H1 (cell line): Measurements from ENCODE around the gene KIAA0586. TPM values are rescaled to one million over a fixed set of nuclear protein-coding genes. Genes with fewer than 3 reads are reported as not detected.

Source experiments
- CTCF ChIA-PET: fragments of 300-600 bp; sonication (Branson Sonifier 250); formaldehyde crosslinking; loops from one replicate; lab custom pipeline; 2021; ENCODE audit not compliant: partially characterized antibody; lab: Charles Lee
- POLR2A ChIA-PET: fragments of 300-600 bp; sonication (Branson Sonifier 250); formaldehyde crosslinking; loops from one replicate; lab custom pipeline; 2021; ENCODE audit warnings: inconsistent platforms; ENCODE audit not compliant: partially characterized antibody; lab: Charles Lee
- DNase-seq, 2 experiments: peaks; one replicate each; pipeline versions ENCODE4 v3.0.0 to v3.0.0-alpha.2; 2010 to 2022; ENCODE audit warnings: low spot score in 2 of 2, low read depth in 1 of 2, mixed read lengths in 1 of 2
- FAIRE-seq: peaks from 2 replicates; lab custom pipeline; 2011; peaks lifted over from hg19 to GRCh38; lab: Jason Lieb, UNC
- H2AFZ ChIP-seq: 2 replicates; pipeline ENCODE4 v1.8.1; 2012; ENCODE audit warnings: low read length, inconsistent platforms
- H2AK5ac ChIP-seq: 2 replicates; pipeline ENCODE4 v1.6.1; 2013; ENCODE audit warnings: low read depth, low read length
- H2BK120ac ChIP-seq: replicated peaks from 2 replicates; pipeline ENCODE3; 2013; ENCODE audit warnings: low read depth, low read length, inconsistent platforms
- H2BK12ac ChIP-seq: 2 replicates; pipeline ENCODE4 v1.6.1; 2013; ENCODE audit warnings: low read depth, low read length
- H2BK15ac ChIP-seq: 2 replicates; pipeline ENCODE4 v1.6.1; 2013; ENCODE audit warnings: low read length
- H2BK20ac ChIP-seq: 2 replicates; pipeline ENCODE4 v1.6.1; 2013; ENCODE audit warnings: low read length
- H2BK5ac ChIP-seq: 2 replicates; pipeline ENCODE4 v1.6.1; 2013; ENCODE audit warnings: low read depth, low read length
- H3K14ac ChIP-seq: 2 replicates; pipeline ENCODE4 v1.6.1; 2013; ENCODE audit warnings: inconsistent platforms; ENCODE audit not compliant: insufficient read length
- H3K18ac ChIP-seq: 2 replicates; pipeline ENCODE4 v1.6.1; 2013; ENCODE audit warnings: low read length; ENCODE audit errors: extremely low read depth
- H3K23ac ChIP-seq: 2 replicates; pipeline ENCODE4 v1.6.1; 2013; ENCODE audit warnings: inconsistent platforms; ENCODE audit not compliant: insufficient read length
- H3K23me2 ChIP-seq: 2 replicates; pipeline ENCODE4 v1.6.1; 2013; ENCODE audit warnings: low read depth, low read length
- H3K27ac ChIP-seq: 2 replicates; pipeline ENCODE4 v1.6.1; 2011; ENCODE audit warnings: low read depth, low read length, inconsistent platforms
- H3K27me3 ChIP-seq, 4 experiments: replicated peaks in 1 of 4; 1 replicate in 1 of 4; 2 replicates in 3 of 4; pipeline versions ENCODE4 v1.6.1 to v1.8.1; 2011 to 2013; ENCODE audit warnings: low read length in 3 of 4, mild to moderate bottlenecking in 3 of 4, inconsistent platforms in 2 of 4, mixed read lengths in 2 of 4, moderate library complexity in 1 of 4; ENCODE audit not compliant: control insufficient read depth in 3 of 4, insufficient read depth in 3 of 4; ENCODE audit errors: extremely low read depth in 1 of 4
- H3K36me3 ChIP-seq, 4 experiments: 2 replicates each; pipeline versions ENCODE4 v1.6.1 to v1.8.1; 2011 to 2013; ENCODE audit warnings: mild to moderate bottlenecking in 4 of 4, low read length in 3 of 4, moderate library complexity in 2 of 4, control low read depth in 1 of 4, inconsistent platforms in 1 of 4; ENCODE audit not compliant: insufficient read depth in 4 of 4, control insufficient read depth in 2 of 4
- H3K4ac ChIP-seq: replicated peaks from 2 replicates; pipeline ENCODE3; 2013; ENCODE audit warnings: low read length, low read depth, mixed read lengths, inconsistent platforms; ENCODE audit not compliant: insufficient read length
- H3K4me1 ChIP-seq, 4 experiments: replicated peaks in 1 of 4; 1 replicate in 1 of 4; 2 replicates in 3 of 4; pipeline versions ENCODE4 v1.6.1 to v1.8.1; 2011 to 2013; ENCODE audit warnings: low read length in 3 of 4, inconsistent platforms in 2 of 4, mixed read lengths in 1 of 4; ENCODE audit not compliant: insufficient read depth in 4 of 4, control insufficient read depth in 3 of 4
- H3K4me2 ChIP-seq, 2 experiments: 2 replicates each; pipeline versions ENCODE4 v1.6.1 to v1.8.1; 2011 to 2013; ENCODE audit warnings: low read depth in 2 of 2, low read length in 2 of 2, control low read depth in 1 of 2, inconsistent platforms in 1 of 2, mild to moderate bottlenecking in 1 of 2; ENCODE audit not compliant: insufficient read depth in 1 of 2
- H3K4me3 ChIP-seq, 4 experiments: fragments of 200-600, 300-600 bp in 1 of 4; sonication (generic), shearing (Covaris generic), sonication (Bioruptor Twin) in 1 of 4; 2 replicates each; pipeline versions ENCODE4 v1.5.1 to v1.8.1; 2011 to 2016; ENCODE audit warnings: low read length in 4 of 4, low read depth in 3 of 4, control low read depth in 2 of 4, inconsistent platforms in 2 of 4, mild to moderate bottlenecking in 2 of 4, mixed read lengths in 1 of 4, moderate library complexity in 1 of 4; ENCODE audit not compliant: insufficient read depth in 2 of 4; ENCODE audit errors: extremely low read depth in 1 of 4
- H3K56ac ChIP-seq: replicated peaks from 2 replicates; pipeline ENCODE3; 2013; ENCODE audit warnings: low read depth, mild to moderate bottlenecking, mixed read lengths, low read length, inconsistent platforms; ENCODE audit not compliant: insufficient read length
- H3K79me1 ChIP-seq: 2 replicates; pipeline ENCODE4 v1.6.1; 2013; ENCODE audit warnings: low read depth, low read length, control low read depth
- H3K79me2 ChIP-seq, 2 experiments: 2 replicates each; pipeline versions ENCODE4 v1.6.1 to v1.8.1; 2012 to 2013; ENCODE audit warnings: low read length in 2 of 2, mild to moderate bottlenecking in 2 of 2, inconsistent platforms in 1 of 2; ENCODE audit not compliant: insufficient read depth in 2 of 2, control insufficient read depth in 1 of 2
- H3K9ac ChIP-seq, 4 experiments: replicated peaks in 1 of 4; 1 replicate in 1 of 4; 2 replicates in 3 of 4; pipeline versions ENCODE4 v1.6.1 to v1.8.1; 2011 to 2013; ENCODE audit warnings: low read depth in 3 of 4, low read length in 3 of 4, control low read depth in 2 of 4, mild to moderate bottlenecking in 2 of 4, moderate library complexity in 2 of 4, inconsistent platforms in 1 of 4; ENCODE audit errors: extremely low read depth in 1 of 4
- H3K9me3 ChIP-seq, 2 experiments: 2 replicates each; pipeline versions ENCODE4 v1.6.1 to v1.8.1; 2012 to 2013; ENCODE audit warnings: mild to moderate bottlenecking in 2 of 2, moderate library complexity in 2 of 2, control low read depth in 1 of 2, inconsistent platforms in 1 of 2, low read depth in 1 of 2, low read length in 1 of 2, mixed read lengths in 1 of 2; ENCODE audit not compliant: insufficient read depth in 2 of 2
- H4K20me1 ChIP-seq, 2 experiments: replicated peaks in 1 of 2; 2 replicates each; pipeline versions ENCODE3 to v1.8.1; 2011 to 2013; ENCODE audit warnings: inconsistent platforms in 2 of 2, low read length in 2 of 2, mild to moderate bottlenecking in 1 of 2; ENCODE audit not compliant: insufficient read depth in 2 of 2, control insufficient read depth in 1 of 2
- H4K5ac ChIP-seq: 2 replicates; pipeline ENCODE4 v1.6.1; 2013; ENCODE audit warnings: low read length, low read depth, mixed read lengths, inconsistent platforms; ENCODE audit not compliant: insufficient read length
- H4K8ac ChIP-seq: 2 replicates; pipeline ENCODE4 v1.8.0; 2013; ENCODE audit warnings: mild to moderate bottlenecking, moderate library complexity, low read length, inconsistent platforms; ENCODE audit not compliant: insufficient read depth; ENCODE audit errors: extremely low read depth
- H4K91ac ChIP-seq: replicated peaks from 2 replicates; pipeline ENCODE3; 2013; ENCODE audit warnings: low read length, mixed read lengths, inconsistent platforms; ENCODE audit not compliant: insufficient read length
- CBX5 ChIP-seq: fragments of 300-800, 300-1000 bp; sonication (generic); IDR thresholded peaks from 2 replicates; pipeline ENCODE4 v1.7.1; 2016; ENCODE audit warnings: antibody characterized with exemption, low read length, low read depth
- CHD1 ChIP-seq: IDR thresholded peaks from 2 replicates; pipeline ENCODE4 v1.6.1; 2012; ENCODE audit warnings: low read depth, low read length, improper control_type of control experiment
- RNF2 ChIP-seq: fragments of 200-900, 300-1000 bp; sonication (generic); IDR thresholded peaks from 2 replicates; pipeline ENCODE4 v1.7.1; 2016; ENCODE audit warnings: borderline replicate concordance, low read depth, mild to moderate bottlenecking, antibody characterized with exemption, low read length; ENCODE audit not compliant: poor library complexity, severe bottlenecking; ENCODE audit errors: missing control alignments
- SP2 ChIP-seq: IDR thresholded peaks from 2 replicates; pipeline ENCODE4 v1.6.1; 2012; ENCODE audit warnings: mild to moderate bottlenecking, low read length, inconsistent platforms
- SUZ12 ChIP-seq: fragments of 200-600 bp; sonication (generic); IDR thresholded peaks from 2 replicates; pipeline ENCODE4 v1.6.1; 2012; ENCODE audit warnings: mild to moderate bottlenecking, inconsistent platforms, low read length, moderate library complexity, mixed read lengths
- WGBS, 2 experiments: shearing (Covaris generic) in 1 of 2; methylation state at CpG; one replicate each; pipeline versions ENCODE4 v1.1.6 to v1.1.7; 2013 to 2015; ENCODE audit warnings: low lambda C conversion rate in 2 of 2, mixed read lengths in 2 of 2, inconsistent platforms in 1 of 2, low coverage in 1 of 2, missing lambda C conversion rate in 1 of 2; ENCODE audit not compliant: insufficient replicate concordance in 2 of 2, insufficient coverage in 1 of 2, insufficient read length in 1 of 2; ENCODE audit errors: extremely low coverage in 1 of 2, missing lambda C conversion rate in 1 of 2; 5-methylcytosine and 5-hydroxymethylcytosine counted together
- polyA plus RNA-seq, 7 experiments: library from polyadenylated mRNA; depleted of rRNA in 3 of 7; stranded (reverse) in 5 of 7; unstranded in 2 of 7; fragments of >200 nt in 5 of 7; fragments of 200-250 nt in 2 of 7; gene quantifications; 1 replicate in 5 of 7; 2 replicates in 1 of 7; 4 replicates in 1 of 7; pipeline versions ENCODE4 v1.2.1 to v1.2.3, GENCODE V29; 2011 to 2013; ENCODE audit warnings: missing spikeins in 2 of 7, mixed read lengths in 2 of 7
- total RNA-seq: library from RNA; stranded (reverse); fragmentation: NEBNext Ultra II Directional; extraction: Animal tissue kit (Norgen Biotek cat#: 25700); gene quantifications from 2 replicates; pipeline ENCODE4 v1.2.1, GENCODE V29; 2021

KIAA0586 gene
- total and polyA plus RNA-seq, 2 of the 8 experiments (the other 6 are each of a cell fraction or from before 2014, with no cell fraction given) = 7.2 to 24.8 TPM

DNA sequence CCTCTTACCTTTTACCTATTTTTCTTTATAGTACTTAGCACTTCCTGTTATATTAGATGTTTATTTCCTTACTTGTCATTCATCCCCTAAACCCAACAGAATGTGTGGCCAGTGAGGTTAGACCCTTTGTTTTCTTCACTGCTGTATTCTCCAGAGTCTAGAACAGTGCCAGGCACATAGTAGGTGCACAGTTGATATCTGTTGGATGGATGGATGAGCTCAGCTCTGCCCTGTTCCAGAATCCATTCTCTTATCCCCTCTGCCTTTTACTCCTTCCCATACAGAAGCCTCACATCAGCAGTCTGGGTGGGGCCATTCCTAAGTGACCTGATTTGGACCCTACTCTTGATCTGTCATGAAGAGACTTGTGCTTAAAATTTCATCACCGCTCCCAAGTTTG is 115.7 kb downstream of the KIAA0586 start:
- H3K23ac ChIP-seq = no peak overlapping the region
- H3K14ac ChIP-seq = no peak overlapping the region
- no peak overlapping the region for H2AK5ac ChIP-seq
- no peak overlapping the region for H2BK15ac ChIP-seq
- no peaks in the 10 kb centered on the region for H4K20me1 ChIP-seq
- H2BK20ac ChIP-seq = no peak overlapping the region
- H3K27ac ChIP-seq = no peak overlapping the region
- H3K79me2 ChIP-seq = no peaks in the 10 kb centered on the region
- TF ChIP-seq SP2 (no peak), RNF2 (no peak), CHD1 (no peak), SUZ12 (no peak), CBX5 (no peak)
- no peak overlapping the region for H4K8ac ChIP-seq
- no peak overlapping the region for H2AFZ ChIP-seq
- WGBS, 2 experiments = 92% methylated on average over 1 of the region's 1 CpG; no CpG with 5 or more reads in 1 of the 2 experiments
- no peaks in the 10 kb centered on the region for H3K23me2 ChIP-seq
- H3K56ac ChIP-seq = no peak overlapping the region
- H2BK120ac ChIP-seq = no peak overlapping the region
- ChIA-PET POLR2A (no interaction called here), CTCF (interaction anchor here (1.0 kb wide), 1 partner anchor 10 kb away, joined by 4 read pairs; no protein-coding TSS in a partner anchor)
- H3K9ac ChIP-seq = no peak overlapping the region
- DNase-seq = no peak
- no peak overlapping the region for H3K4ac ChIP-seq
- H3K9me3 ChIP-seq = no peaks in the 10 kb centered on the region
- no peak overlapping the region for H2BK12ac ChIP-seq
- H3K18ac ChIP-seq = no peak overlapping the region
- no peaks in the 10 kb centered on the region for H3K4me1 ChIP-seq
- H3K36me3 ChIP-seq = no peaks in the 10 kb centered on the region
- H3K4me2 ChIP-seq = no peak overlapping the region
- H3K79me1 ChIP-seq = no peaks in the 10 kb centered on the region
- H4K5ac ChIP-seq = no peak overlapping the region
- no peak overlapping the region for H3K4me3 ChIP-seq
- no peak overlapping the region for H4K91ac ChIP-seq
- FAIRE-seq = no peak
- no peak overlapping the region for H2BK5ac ChIP-seq
- H3K27me3 ChIP-seq = no peaks in the 10 kb centered on the region
